GM21390 (cell line): Measurements from ENCODE around the gene GDPGP1.

Experiments used
- ATAC-seq: cut with Tn5 transposase; IDR thresholded peaks from one replicate; pipeline ENCODE4 v1.9.1; 2021; ENCODE audit not compliant: unreplicated experiment

GDPGP1 gene

DNA sequence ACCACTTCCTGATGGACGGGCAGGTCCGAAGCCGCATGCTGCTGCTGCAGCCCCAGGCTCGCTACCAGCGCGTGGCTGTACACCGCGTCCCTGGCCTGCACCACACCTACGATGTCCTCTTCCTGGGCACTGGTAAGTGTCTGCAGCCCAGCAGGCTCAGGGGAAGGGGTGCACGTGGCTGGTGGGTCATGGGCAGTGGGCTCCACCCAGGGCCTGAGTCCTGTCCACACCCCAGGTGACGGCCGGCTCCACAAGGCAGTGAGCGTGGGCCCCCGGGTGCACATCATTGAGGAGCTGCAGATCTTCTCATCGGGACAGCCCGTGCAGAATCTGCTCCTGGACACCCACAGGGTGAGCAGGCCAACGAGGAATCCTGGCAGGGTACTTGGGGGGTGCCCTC lies 9.0 kb upstream of the GDPGP1 start:
- ATAC-seq: no peak

DNA sequence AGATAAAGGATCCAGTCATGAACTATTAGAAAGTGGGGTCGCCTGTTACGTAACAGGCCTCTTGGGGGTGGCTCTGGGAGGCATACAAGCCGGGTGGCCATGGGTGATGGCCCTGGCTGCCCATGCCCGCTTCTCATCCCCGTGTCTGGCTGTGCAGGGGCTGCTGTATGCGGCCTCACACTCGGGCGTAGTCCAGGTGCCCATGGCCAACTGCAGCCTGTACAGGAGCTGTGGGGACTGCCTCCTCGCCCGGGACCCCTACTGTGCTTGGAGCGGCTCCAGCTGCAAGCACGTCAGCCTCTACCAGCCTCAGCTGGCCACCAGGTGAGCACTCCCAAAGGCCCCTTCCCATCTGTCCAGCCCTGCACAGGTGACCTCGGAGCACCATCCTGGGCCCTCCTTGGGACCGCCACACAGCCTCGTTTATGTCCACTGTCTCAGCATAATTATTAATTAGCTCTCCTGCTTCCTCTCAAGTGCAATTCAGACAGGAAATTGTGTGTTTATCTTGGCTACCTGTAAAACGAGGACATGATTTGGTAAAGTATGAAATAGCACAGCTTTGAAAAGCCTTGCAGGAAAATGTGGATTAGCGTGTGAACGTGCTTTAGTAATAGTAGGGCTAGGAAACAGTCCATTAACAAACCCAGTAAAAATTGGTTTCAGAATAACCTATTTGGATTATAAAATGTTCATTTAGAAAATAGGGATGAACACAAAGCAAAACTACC lies 8.3 kb upstream of the GDPGP1 start:
- no peak for ATAC-seq

DNA sequence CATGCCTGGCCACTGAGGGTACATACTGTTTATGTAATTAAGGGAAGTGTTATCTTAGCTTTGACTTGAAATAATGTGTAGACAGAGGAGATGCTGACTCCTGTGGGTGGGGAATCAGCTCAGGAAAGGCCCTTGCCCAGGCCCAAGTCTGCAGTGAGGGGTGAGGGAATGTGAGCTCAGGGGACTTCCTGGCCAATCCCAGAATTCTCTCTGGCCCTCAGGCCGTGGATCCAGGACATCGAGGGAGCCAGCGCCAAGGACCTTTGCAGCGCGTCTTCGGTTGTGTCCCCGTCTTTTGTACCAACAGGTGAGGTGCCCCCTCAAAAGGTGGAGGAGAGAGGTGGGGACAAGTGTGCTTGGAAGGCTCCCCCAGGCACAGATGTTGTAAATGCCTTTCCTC lies 6.7 kb upstream of the GDPGP1 start:
- ATAC-seq: no peak

DNA sequence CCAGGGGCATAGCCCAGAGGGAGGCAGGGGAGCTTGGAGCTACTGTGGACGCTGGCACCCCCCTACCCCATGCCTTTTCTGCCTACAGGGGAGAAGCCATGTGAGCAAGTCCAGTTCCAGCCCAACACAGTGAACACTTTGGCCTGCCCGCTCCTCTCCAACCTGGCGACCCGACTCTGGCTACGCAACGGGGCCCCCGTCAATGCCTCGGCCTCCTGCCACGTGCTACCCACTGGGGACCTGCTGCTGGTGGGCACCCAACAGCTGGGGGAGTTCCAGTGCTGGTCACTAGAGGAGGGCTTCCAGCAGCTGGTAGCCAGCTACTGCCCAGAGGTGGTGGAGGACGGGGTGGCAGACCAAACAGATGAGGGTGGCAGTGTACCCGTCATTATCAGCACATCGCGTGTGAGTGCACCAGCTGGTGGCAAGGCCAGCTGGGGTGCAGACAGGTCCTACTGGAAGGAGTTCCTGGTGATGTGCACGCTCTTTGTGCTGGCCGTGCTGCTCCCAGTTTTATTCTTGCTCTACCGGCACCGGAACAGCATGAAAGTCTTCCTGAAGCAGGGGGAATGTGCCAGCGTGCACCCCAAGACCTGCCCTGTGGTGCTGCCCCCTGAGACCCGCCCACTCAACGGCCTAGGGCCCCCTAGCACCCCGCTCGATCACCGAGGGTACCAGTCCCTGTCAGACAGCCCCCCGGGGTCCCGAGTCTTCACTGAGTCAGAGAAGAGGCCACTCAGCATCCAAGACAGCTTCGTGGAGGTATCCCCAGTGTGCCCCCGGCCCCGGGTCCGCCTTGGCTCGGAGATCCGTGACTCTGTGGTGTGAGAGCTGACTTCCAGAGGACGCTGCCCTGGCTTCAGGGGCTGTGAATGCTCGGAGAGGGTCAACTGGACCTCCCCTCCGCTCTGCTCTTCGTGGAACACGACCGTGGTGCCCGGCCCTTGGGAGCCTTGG lies 5.9 kb upstream of the GDPGP1 start:
- no peak for ATAC-seq

DNA sequence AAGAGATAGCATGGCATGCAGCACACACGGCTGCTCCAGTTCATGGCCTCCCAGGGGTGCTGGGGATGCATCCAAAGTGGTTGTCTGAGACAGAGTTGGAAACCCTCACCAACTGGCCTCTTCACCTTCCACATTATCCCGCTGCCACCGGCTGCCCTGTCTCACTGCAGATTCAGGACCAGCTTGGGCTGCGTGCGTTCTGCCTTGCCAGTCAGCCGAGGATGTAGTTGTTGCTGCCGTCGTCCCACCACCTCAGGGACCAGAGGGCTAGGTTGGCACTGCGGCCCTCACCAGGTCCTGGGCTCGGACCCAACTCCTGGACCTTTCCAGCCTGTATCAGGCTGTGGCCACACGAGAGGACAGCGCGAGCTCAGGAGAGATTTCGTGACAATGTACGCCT lies 5.0 kb upstream of the GDPGP1 start:
- ATAC-seq: no peak

DNA sequence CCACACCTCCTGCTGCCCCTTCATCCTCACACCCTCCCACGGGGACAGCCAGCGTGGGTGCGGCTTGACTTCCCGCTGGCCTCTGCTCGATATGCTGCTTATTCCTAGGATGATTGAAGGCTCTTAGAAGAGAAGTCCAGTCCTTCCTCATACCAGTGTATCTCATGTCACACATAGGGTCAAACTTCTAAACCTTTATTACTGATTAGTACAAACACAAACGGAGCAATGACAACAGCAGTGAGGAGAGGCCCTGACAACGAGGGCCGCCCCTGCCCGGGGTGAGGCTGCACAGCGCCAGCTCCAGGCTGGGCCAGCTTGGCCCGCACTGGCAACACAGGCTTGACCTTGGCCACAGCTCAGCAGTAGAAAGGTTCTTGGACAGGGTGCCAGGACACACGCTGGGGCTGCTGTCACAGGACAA lies 3.9 kb upstream of the GDPGP1 start:
- no peak for ATAC-seq

DNA sequence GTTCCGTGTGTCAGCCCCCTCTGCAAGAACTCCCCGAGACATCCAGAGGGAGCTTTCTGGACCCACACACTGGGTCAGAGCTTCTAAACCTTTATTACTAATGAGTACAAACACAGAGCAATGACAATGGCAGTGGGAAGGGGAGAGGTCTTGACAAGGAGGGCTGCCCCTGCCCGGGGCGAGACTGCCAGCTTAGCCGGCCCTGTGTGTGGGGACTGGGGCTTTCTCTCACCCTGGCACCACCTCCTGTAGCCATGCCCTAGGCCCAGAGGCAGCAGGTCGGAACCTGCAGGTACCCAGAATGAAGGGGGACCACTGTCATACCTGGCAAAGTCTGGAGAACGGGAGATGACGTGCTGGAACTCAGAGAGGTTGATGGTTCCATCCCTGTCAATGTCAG lies 3.4 kb upstream of the GDPGP1 start:
- no peak for ATAC-seq

DNA sequence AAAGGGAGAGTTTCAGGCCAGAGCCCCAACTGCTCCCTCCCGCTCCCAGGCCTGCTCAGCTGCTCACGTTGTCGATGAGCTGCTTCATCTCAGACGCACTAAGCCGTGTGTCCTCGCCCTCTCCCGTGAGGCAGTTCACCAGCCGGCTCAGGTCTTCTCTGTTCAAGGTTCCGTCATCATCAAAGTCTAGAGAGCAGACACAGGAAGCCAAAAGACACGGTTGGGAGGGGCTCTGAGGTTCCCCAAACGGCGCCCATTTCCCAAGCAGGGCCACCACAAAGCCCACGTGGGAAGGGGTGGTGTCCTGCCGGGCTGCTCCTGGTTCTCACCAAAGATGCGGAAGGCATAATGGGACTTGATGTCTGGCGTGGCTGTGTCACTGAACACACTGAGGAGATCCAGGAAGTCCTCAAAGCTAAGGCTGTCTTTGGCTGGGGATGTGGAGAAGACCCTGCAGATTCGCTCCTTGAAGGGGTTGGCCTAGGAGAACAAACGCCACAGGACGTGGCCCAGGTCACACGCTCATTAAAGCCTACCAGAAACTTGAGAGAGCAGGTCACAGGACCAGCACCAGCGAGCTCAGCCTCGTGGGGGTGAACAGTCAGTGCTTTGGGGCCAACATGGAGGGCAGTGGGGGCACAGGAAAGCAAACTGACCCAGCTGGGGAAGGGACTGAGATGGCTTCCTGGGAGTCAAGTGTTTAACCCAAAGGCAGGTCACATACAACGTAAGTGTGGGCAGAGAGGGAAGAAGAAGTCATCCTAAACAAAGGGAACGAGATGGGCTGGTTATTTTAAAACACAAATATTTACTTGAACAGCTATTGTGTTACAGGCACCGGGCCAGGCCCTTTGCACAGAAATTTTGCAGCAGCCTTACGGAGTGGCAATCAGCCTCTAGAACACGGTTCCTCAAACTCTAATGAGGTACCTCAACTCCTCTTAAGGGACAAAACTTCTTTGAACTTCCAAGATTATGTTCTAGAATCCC lies 2.7 kb upstream of the GDPGP1 start:
- ATAC-seq: no peak

DNA sequence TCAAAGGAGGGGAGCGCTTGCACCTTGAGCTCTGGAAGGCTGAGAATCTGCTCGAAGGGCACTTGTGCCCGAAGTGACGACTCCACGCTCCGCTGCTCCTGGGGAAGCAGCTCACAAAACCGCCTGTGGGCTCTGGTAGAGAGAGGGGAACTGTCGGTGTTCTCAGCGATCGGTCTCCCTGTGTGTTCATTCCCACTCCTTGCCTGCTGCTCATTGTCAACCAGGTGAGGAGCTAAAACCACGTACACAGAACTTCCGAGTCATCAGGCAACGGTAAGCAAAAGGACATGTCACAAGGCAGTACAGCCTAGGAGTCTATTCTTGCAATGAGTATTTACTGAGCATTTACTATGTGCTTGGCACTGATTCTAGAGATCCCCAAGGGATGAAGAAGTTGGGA lies 1.8 kb upstream of the GDPGP1 start:
- no peak for ATAC-seq

DNA sequence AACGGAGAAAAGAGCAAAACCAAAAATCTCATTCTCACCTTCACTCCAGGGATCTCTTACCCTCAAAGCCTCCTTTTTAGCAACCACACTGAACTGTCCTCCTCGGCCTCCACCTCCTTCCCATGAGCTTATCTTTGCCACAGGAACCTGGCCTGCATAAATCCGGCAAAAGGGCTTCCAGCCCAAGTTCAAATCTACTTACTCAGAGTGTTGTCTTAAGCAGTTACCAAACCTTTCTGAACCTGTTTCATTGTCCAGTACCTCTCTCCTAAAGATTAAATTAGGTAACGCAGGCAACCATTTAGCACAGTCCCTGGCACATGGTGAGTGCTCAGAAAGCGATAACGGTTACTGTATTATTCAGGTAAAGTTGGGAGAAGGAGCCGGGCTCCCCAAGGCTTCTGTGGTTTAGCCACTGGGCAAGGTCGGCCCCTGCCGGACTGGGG lies 1.0 kb upstream of the GDPGP1 start:
- no peak for ATAC-seq

DNA sequence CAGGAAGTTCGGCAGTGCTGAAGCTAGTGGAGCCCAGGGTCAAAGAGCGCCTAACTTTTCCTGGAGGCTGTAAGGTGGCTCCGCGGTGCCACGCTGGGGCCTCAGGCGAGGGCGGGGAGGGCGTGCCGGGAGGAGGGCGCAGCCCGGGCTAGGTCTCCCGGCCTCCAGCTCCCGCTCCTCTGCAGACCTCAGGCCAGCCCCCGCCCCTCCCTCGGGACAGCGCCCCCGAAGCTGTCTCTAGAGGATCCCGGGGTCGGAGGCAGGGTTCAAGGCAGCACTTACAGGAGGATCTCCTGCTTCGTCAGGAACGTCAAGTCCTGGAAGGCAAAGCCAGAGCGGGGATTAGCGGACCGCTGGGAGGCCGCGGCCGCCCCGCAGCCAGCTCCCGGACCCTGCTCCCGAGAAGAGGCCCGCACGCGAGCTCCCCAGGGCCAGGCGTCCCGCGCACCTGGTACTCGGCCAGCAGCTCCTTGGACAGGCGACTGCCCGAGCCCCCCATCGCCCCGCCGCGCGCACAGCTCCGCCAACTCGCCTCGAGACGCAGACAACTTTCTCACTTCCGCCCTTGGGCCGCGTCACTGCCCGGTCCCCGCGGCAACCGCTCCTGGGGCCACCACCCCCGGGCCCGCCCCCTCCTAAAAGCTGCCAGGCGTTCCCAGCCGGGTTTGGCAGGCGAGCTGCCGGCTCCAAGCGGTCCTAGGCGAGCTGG lies 468 bp upstream of the GDPGP1 start, which contains the start of gene CIB1:
TSS of gene CIB1 (minus strand) at position 555 of the 709 bp plus-strand sequence. CDS start at position 499, 56 bp downstream.
- peak; percentile 81 for ATAC-seq

DNA sequence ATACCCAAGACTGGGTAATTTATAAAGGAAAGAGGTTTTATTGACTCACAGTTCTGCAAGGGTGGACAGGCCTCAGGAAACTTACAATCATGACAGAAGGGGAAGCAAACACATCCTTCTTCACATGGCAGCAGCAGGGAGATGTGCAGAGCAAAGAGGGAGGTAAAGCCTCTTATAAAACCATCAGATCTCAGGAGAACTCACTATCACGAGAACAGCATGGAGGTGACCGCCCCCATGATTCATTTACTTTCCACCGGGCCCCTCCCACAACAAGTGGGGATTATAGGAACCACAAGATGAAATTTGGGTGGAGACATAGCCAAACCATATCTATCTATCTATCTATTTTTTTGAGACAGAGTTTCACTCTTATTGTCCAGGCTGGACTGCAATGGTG lies 5.4 kb downstream of the GDPGP1 start:
- ATAC-seq: no peak

DNA sequence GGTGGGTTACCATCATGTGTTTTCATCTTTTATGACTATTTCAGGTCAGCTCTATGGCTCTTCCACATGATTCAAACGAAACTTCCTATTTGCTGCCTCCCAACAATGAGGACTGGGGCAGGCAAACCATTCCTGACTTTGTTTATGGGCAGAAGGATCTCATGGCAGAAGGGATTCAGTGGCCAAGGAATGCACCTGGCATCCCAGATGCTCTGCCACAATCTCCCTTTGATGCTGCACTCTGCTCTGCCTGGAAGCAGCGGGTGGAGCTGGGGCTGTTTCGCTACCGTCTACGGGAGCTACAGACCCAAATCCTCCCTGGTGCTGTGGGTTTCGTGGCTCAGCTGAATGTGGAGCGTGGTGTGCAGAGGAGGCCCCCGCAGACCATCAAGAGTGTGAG lies 6.8 kb downstream of the GDPGP1 start:
- no peak for ATAC-seq

DNA sequence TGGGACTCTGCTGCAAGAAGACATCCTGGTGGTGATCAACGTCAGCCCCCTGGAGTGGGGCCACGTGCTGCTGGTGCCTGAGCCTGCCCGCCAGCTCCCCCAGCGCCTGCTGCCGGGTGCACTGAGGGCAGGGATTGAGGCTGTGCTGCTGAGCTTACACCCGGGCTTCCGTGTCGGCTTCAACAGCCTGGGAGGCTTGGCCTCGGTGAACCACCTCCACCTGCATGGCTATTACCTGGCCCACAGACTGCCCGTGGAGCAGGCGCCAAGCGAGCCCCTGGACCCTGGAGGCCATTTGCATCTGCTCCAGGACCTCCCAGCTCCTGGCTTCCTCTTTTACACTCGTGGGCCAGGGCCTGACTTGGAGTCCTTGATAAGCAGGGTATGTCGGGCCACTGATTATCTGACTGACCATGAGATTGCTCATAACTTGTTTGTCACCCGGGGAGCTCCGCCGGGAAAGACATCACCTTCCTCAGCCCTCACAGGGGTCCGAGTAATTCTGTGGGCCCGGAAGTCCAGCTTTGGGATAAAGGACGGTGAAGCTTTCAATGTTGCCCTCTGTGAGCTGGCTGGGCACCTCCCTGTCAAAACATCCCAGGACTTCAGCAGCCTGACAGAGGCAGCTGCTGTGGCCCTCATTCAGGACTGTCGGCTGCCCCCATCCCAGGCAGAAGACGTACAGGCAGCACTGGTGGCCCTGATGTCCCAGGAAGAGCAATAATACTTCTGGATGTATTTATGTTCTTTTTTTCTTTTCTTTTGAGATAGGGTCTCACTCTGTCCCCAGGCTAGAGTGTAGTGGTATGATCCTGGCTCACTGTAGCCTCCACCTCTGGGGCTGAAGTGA lies 7.6 kb downstream of the GDPGP1 start:
- no peak for ATAC-seq

DNA sequence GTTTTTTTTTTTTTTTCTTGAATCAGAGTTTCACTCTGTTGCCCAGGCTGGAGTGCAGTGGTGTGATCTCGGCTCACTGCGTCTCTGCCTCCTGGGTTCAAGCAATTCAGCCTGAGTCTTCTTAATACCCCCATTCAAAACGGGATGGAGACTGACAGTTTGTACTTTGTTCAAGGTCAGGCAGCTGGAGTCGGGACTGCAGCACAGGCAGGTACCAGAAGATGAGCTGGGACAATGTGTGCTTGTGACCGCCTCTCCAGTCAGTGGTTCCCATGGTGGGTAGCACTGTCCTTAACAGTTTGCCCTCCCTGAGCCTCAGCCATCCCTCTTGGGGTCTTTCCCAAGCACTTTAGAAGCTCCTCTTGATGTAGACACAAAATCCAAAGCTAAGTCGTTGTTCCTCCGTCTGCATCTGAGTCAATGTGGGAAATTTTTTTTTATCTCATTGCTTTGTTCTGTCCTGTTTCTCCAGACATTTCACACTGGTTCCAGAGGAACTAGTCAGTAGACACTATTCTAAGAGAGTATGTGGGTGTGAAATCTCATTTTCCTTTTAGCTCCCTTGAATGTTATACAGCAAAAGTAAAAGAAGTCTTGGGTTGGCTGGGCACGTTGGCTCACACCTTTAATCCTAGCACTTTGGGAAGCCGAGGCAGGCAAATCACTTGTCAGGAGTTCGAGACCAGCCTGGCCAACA lies 10.1 kb downstream of the GDPGP1 start:
- no peak for ATAC-seq

DNA sequence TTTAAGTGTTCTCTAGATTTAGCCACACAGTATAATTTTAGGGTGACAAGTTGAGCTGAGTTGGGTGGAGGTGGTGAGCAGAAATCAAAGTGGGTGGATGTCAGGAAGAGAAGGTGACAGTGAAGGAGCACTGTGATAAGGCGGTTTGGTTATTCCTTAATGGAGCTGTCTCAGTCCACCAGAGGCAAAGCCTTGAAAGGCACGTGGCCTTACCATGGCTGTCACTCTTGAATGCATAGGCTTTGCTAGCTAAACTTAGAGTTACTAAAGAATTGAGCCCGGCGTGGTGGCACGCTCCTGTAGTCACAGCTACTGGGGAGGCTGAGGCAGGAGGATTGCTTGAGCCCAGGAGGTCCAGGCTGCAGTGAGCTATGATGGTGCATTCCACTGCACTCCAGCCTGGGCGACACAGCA lies 14.8 kb downstream of the GDPGP1 start:
- ATAC-seq: no peak

DNA sequence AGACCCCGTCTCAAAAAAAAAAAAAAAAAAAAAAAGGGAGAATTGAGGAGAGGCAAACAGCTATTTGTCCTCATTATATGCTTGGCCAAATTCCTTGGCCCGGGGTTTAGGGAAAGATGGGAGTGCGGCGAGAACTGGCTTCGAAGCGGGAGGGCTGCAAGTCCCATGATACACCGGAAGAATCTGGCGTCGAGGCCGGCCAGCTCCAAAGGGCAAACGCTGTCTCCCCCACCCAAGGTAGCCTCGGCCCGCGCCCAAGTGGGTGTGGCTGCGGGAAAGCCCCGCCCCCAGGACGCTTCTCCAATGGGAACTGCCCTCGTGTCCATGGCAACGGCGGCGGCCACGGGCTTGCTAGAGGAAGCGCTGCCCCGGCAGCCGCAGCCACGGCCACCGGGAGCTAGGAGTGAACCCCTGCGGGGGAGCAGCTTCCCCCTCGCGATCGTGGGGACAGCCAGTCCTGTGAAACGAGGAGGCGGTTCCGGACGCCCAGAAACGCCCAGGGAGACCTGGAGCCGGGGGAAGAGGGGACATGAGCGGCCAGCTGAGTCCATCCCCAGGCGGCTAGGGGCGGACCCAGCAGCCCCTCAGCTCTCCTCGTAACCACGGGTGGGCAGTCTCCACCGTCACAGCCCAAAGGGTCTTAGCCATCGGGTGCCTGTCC lies 15.3 kb downstream of the GDPGP1 start, which contains the start of gene TTLL13:
TSS of gene TTLL13 (plus strand) at position 354 of the 661 bp plus-strand sequence. CDS start 1,075 bp downstream, outside the sequence.
- ATAC-seq: no peak

DNA sequence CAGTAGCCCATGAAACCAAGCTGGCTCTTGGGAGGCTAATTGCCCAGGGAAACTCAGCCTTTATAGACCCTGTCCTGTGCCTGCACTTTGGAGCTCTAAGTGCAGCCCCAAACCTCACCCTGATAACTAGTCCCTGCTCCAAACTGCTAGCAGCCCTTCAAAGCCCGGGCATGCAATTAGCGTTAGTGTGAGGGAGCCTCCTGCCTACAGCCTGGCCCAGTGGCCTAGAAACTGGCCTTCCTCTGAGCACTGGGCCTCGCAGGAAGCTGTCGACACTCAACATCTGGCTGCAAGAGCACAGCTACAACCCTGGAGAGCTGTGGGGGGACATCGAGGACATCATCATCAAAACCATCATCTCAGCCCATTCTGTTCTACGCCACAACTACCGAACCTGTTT lies 23.8 kb downstream of the GDPGP1 start:
- no peak for ATAC-seq
